H1 (cell line): Measurements from ENCODE around the gene FBXO17. TPM values are rescaled to one million over a fixed set of nuclear protein-coding genes. Genes with fewer than 3 reads are reported as not detected.

ENCODE experiments used
- CTCF ChIA-PET: fragments of 300-600 bp; sonication (Branson Sonifier 250); formaldehyde crosslinking; loops from one replicate; lab custom pipeline; 2021; ENCODE audit not compliant: partially characterized antibody; lab: Charles Lee
- POLR2A ChIA-PET: fragments of 300-600 bp; sonication (Branson Sonifier 250); formaldehyde crosslinking; loops from one replicate; lab custom pipeline; 2021; ENCODE audit warnings: inconsistent platforms; ENCODE audit not compliant: partially characterized antibody; lab: Charles Lee
- DNase-seq, 2 experiments: peaks; one replicate each; pipeline versions ENCODE4 v3.0.0 to v3.0.0-alpha.2; 2010 to 2022; ENCODE audit warnings: low spot score in 2 of 2, low read depth in 1 of 2, mixed read lengths in 1 of 2
- FAIRE-seq: peaks from 2 replicates; lab custom pipeline; 2011; peaks lifted over from hg19 to GRCh38; lab: Jason Lieb, UNC
- H2AFZ ChIP-seq: 2 replicates; pipeline ENCODE4 v1.8.1; 2012; ENCODE audit warnings: low read length, inconsistent platforms
- H2AK5ac ChIP-seq: 2 replicates; pipeline ENCODE4 v1.6.1; 2013; ENCODE audit warnings: low read depth, low read length
- H2BK120ac ChIP-seq: replicated peaks from 2 replicates; pipeline ENCODE3; 2013; ENCODE audit warnings: low read depth, low read length, inconsistent platforms
- H2BK12ac ChIP-seq: 2 replicates; pipeline ENCODE4 v1.6.1; 2013; ENCODE audit warnings: low read depth, low read length
- H2BK15ac ChIP-seq: 2 replicates; pipeline ENCODE4 v1.6.1; 2013; ENCODE audit warnings: low read length
- H2BK20ac ChIP-seq: 2 replicates; pipeline ENCODE4 v1.6.1; 2013; ENCODE audit warnings: low read length
- H2BK5ac ChIP-seq: 2 replicates; pipeline ENCODE4 v1.6.1; 2013; ENCODE audit warnings: low read depth, low read length
- H3K14ac ChIP-seq: 2 replicates; pipeline ENCODE4 v1.6.1; 2013; ENCODE audit warnings: inconsistent platforms; ENCODE audit not compliant: insufficient read length
- H3K18ac ChIP-seq: 2 replicates; pipeline ENCODE4 v1.6.1; 2013; ENCODE audit warnings: low read length; ENCODE audit errors: extremely low read depth
- H3K23ac ChIP-seq: 2 replicates; pipeline ENCODE4 v1.6.1; 2013; ENCODE audit warnings: inconsistent platforms; ENCODE audit not compliant: insufficient read length
- H3K23me2 ChIP-seq: 2 replicates; pipeline ENCODE4 v1.6.1; 2013; ENCODE audit warnings: low read depth, low read length
- H3K27ac ChIP-seq: 2 replicates; pipeline ENCODE4 v1.6.1; 2011; ENCODE audit warnings: low read depth, low read length, inconsistent platforms
- H3K27me3 ChIP-seq, 4 experiments: replicated peaks in 1 of 4; 1 replicate in 1 of 4; 2 replicates in 3 of 4; pipeline versions ENCODE4 v1.6.1 to v1.8.1; 2011 to 2013; ENCODE audit warnings: low read length in 3 of 4, mild to moderate bottlenecking in 3 of 4, inconsistent platforms in 2 of 4, mixed read lengths in 2 of 4, moderate library complexity in 1 of 4; ENCODE audit not compliant: control insufficient read depth in 3 of 4, insufficient read depth in 3 of 4; ENCODE audit errors: extremely low read depth in 1 of 4
- H3K36me3 ChIP-seq, 4 experiments: 2 replicates each; pipeline versions ENCODE4 v1.6.1 to v1.8.1; 2011 to 2013; ENCODE audit warnings: mild to moderate bottlenecking in 4 of 4, low read length in 3 of 4, moderate library complexity in 2 of 4, control low read depth in 1 of 4, inconsistent platforms in 1 of 4; ENCODE audit not compliant: insufficient read depth in 4 of 4, control insufficient read depth in 2 of 4
- H3K4ac ChIP-seq: replicated peaks from 2 replicates; pipeline ENCODE3; 2013; ENCODE audit warnings: low read length, low read depth, mixed read lengths, inconsistent platforms; ENCODE audit not compliant: insufficient read length
- H3K4me1 ChIP-seq, 4 experiments: replicated peaks in 1 of 4; 1 replicate in 1 of 4; 2 replicates in 3 of 4; pipeline versions ENCODE4 v1.6.1 to v1.8.1; 2011 to 2013; ENCODE audit warnings: low read length in 3 of 4, inconsistent platforms in 2 of 4, mixed read lengths in 1 of 4; ENCODE audit not compliant: insufficient read depth in 4 of 4, control insufficient read depth in 3 of 4
- H3K4me2 ChIP-seq, 2 experiments: 2 replicates each; pipeline versions ENCODE4 v1.6.1 to v1.8.1; 2011 to 2013; ENCODE audit warnings: low read depth in 2 of 2, low read length in 2 of 2, control low read depth in 1 of 2, inconsistent platforms in 1 of 2, mild to moderate bottlenecking in 1 of 2; ENCODE audit not compliant: insufficient read depth in 1 of 2
- H3K4me3 ChIP-seq, 4 experiments: fragments of 200-600, 300-600 bp in 1 of 4; sonication (generic), shearing (Covaris generic), sonication (Bioruptor Twin) in 1 of 4; 2 replicates each; pipeline versions ENCODE4 v1.5.1 to v1.8.1; 2011 to 2016; ENCODE audit warnings: low read length in 4 of 4, low read depth in 3 of 4, control low read depth in 2 of 4, inconsistent platforms in 2 of 4, mild to moderate bottlenecking in 2 of 4, mixed read lengths in 1 of 4, moderate library complexity in 1 of 4; ENCODE audit not compliant: insufficient read depth in 2 of 4; ENCODE audit errors: extremely low read depth in 1 of 4
- H3K56ac ChIP-seq: replicated peaks from 2 replicates; pipeline ENCODE3; 2013; ENCODE audit warnings: low read depth, mild to moderate bottlenecking, mixed read lengths, low read length, inconsistent platforms; ENCODE audit not compliant: insufficient read length
- H3K79me1 ChIP-seq: 2 replicates; pipeline ENCODE4 v1.6.1; 2013; ENCODE audit warnings: low read depth, low read length, control low read depth
- H3K79me2 ChIP-seq, 2 experiments: 2 replicates each; pipeline versions ENCODE4 v1.6.1 to v1.8.1; 2012 to 2013; ENCODE audit warnings: low read length in 2 of 2, mild to moderate bottlenecking in 2 of 2, inconsistent platforms in 1 of 2; ENCODE audit not compliant: insufficient read depth in 2 of 2, control insufficient read depth in 1 of 2
- H3K9ac ChIP-seq, 4 experiments: replicated peaks in 1 of 4; 1 replicate in 1 of 4; 2 replicates in 3 of 4; pipeline versions ENCODE4 v1.6.1 to v1.8.1; 2011 to 2013; ENCODE audit warnings: low read depth in 3 of 4, low read length in 3 of 4, control low read depth in 2 of 4, mild to moderate bottlenecking in 2 of 4, moderate library complexity in 2 of 4, inconsistent platforms in 1 of 4; ENCODE audit errors: extremely low read depth in 1 of 4
- H3K9me3 ChIP-seq, 2 experiments: 2 replicates each; pipeline versions ENCODE4 v1.6.1 to v1.8.1; 2012 to 2013; ENCODE audit warnings: mild to moderate bottlenecking in 2 of 2, moderate library complexity in 2 of 2, control low read depth in 1 of 2, inconsistent platforms in 1 of 2, low read depth in 1 of 2, low read length in 1 of 2, mixed read lengths in 1 of 2; ENCODE audit not compliant: insufficient read depth in 2 of 2
- H4K20me1 ChIP-seq, 2 experiments: replicated peaks in 1 of 2; 2 replicates each; pipeline versions ENCODE3 to v1.8.1; 2011 to 2013; ENCODE audit warnings: inconsistent platforms in 2 of 2, low read length in 2 of 2, mild to moderate bottlenecking in 1 of 2; ENCODE audit not compliant: insufficient read depth in 2 of 2, control insufficient read depth in 1 of 2
- H4K5ac ChIP-seq: 2 replicates; pipeline ENCODE4 v1.6.1; 2013; ENCODE audit warnings: low read length, low read depth, mixed read lengths, inconsistent platforms; ENCODE audit not compliant: insufficient read length
- H4K8ac ChIP-seq: 2 replicates; pipeline ENCODE4 v1.8.0; 2013; ENCODE audit warnings: mild to moderate bottlenecking, moderate library complexity, low read length, inconsistent platforms; ENCODE audit not compliant: insufficient read depth; ENCODE audit errors: extremely low read depth
- H4K91ac ChIP-seq: replicated peaks from 2 replicates; pipeline ENCODE3; 2013; ENCODE audit warnings: low read length, mixed read lengths, inconsistent platforms; ENCODE audit not compliant: insufficient read length
- CTCF ChIP-seq, 3 experiments: IDR thresholded peaks; 1 replicate in 2 of 3; 2 replicates in 1 of 3; pipeline versions ENCODE4 v1.5.1 to v1.6.1; 2011; ENCODE audit warnings: low read length in 3 of 3, mild to moderate bottlenecking in 3 of 3, inconsistent platforms in 2 of 3, low read depth in 1 of 3, moderate library complexity in 1 of 3; ENCODE audit not compliant: insufficient read depth in 1 of 3; ENCODE audit errors: control extremely low read depth in 1 of 3
- NANOG ChIP-seq: IDR thresholded peaks from 2 replicates; pipeline ENCODE4 v1.6.1; 2011; ENCODE audit warnings: low read length, low read depth, mild to moderate bottlenecking, inconsistent platforms; ENCODE audit not compliant: insufficient read depth, poor library complexity, severe bottlenecking
- WGBS, 2 experiments: shearing (Covaris generic) in 1 of 2; methylation state at CpG; one replicate each; pipeline versions ENCODE4 v1.1.6 to v1.1.7; 2013 to 2015; ENCODE audit warnings: low lambda C conversion rate in 2 of 2, mixed read lengths in 2 of 2, inconsistent platforms in 1 of 2, low coverage in 1 of 2, missing lambda C conversion rate in 1 of 2; ENCODE audit not compliant: insufficient replicate concordance in 2 of 2, insufficient coverage in 1 of 2, insufficient read length in 1 of 2; ENCODE audit errors: extremely low coverage in 1 of 2, missing lambda C conversion rate in 1 of 2; 5-methylcytosine and 5-hydroxymethylcytosine counted together
- polyA plus RNA-seq, 7 experiments: library from polyadenylated mRNA; depleted of rRNA in 3 of 7; stranded (reverse) in 5 of 7; unstranded in 2 of 7; fragments of >200 nt in 5 of 7; fragments of 200-250 nt in 2 of 7; gene quantifications; 1 replicate in 5 of 7; 2 replicates in 1 of 7; 4 replicates in 1 of 7; pipeline versions ENCODE4 v1.2.1 to v1.2.3, GENCODE V29; 2011 to 2013; ENCODE audit warnings: missing spikeins in 2 of 7, mixed read lengths in 2 of 7
- total RNA-seq: library from RNA; stranded (reverse); fragmentation: NEBNext Ultra II Directional; extraction: Animal tissue kit (Norgen Biotek cat#: 25700); gene quantifications from 2 replicates; pipeline ENCODE4 v1.2.1, GENCODE V29; 2021

The FBXO17 gene
- total and polyA plus RNA-seq, 2 of the 8 experiments (the other 6 are each of a cell fraction or from before 2014, with no cell fraction given) = 11.7 to 15.3 TPM

DNA sequence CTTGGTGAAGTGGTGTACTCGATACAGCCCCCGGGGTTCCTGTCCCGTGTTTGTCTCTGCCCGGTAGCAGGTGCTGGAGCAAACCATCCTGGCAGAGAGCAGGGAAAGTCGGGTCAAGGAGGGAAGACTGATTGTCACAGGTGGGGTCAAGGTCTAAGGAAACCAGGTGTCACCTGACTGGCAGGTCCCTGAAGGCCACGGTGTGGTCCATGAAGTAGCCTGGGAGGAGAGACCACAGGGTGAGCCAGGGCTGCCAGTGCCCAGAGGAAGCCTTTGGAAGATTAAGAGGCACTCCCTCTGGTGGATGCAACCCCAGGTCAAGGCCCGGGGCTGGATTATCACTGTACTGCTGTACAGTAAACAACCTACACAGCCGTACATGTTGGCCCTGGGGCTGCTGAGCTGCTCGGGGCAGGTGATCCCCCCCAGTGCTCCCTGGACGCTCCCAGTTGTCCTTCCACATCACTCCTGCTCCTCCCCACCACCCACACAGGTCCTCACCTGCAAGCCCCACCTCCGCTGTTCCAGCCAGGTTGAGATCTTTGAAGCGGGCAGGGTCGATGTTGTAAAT, 57.5 kb downstream of the FBXO17 start:
- Histone ChIP-seq H3K9ac (no peak overlapping the region), H3K79me2 (no peaks in the 10 kb centered on the region; a peak in 1 of 4 replicates), H3K4ac (no peak overlapping the region), H3K4me1 (no peaks in the 10 kb centered on the region), H3K27ac (no peak overlapping the region), H3K23ac (no peak overlapping the region), H4K91ac (no peak overlapping the region), H2BK15ac (no peak overlapping the region), H2BK120ac (no peak overlapping the region), H2AK5ac (no peak overlapping the region), H3K23me2 (peaks cover 6% of the 10 kb centered on the region; the same call in 1 of the 2 replicates), H3K4me2 (no peak overlapping the region), H4K5ac (no peak overlapping the region), H4K8ac (peak overlapping the region; percentile 2; the same call in 1 of the 2 replicates), H2AFZ (no peak overlapping the region), H2BK12ac (no peak overlapping the region), H3K56ac (no peak overlapping the region), H3K14ac (no peak overlapping the region), H3K9me3 (no peaks in the 10 kb centered on the region), H3K4me3 (no peak overlapping the region), H3K18ac (no peak overlapping the region), H3K79me1 (no peaks in the 10 kb centered on the region), H3K27me3 (no peaks in the 10 kb centered on the region; a peak in 1 of 7 replicates), H3K36me3 (peaks cover 2 to 19% (median 11%) of the 10 kb centered on the region in 4 experiments; a peak in 6 of 8 replicates), H4K20me1 (peaks cover 0 to 7% of the 10 kb centered on the region in 2 experiments), H2BK5ac (no peak overlapping the region), H2BK20ac (no peak overlapping the region)
- no peak for FAIRE-seq
- TF ChIP-seq CTCF (IDR thresholded peaks at IDR 0.05; ENCODE audit: control extremely low read depth in 1 of 3, insufficient read depth in 1 of 3, low read depth in 1 of 3, low read length in 3 of 3) (peak in 1 of 3 experiments; percentile 11; a peak in 2 of 4 replicates), NANOG (no peak)
- DNase-seq = no peak
- 90% methylated on average over 13 of the region's 13 CpGs; no CpG with 5 or more reads in 1 of the 2 experiments for WGBS, 2 experiments
- ChIA-PET POLR2A (interaction anchor here (0.8 to 6.7 kb wide), 8 partner anchors 8 to 158 kb away, joined by 3 to 36 read pairs (median 4); partner anchors contain the start of genes MRPS12, NFKBIB, SARS2 and SIRT2), CTCF (interaction anchor here (1.1 to 2.7 kb wide), 5 partner anchors 10 to 178 kb away, joined by 3 to 24 read pairs (median 5); partner anchors contain the start of genes MRPS12, NFKBIB and SARS2)
